ENCODE results near the gene RANBP17. TPM values are rescaled to one million over a fixed set of nuclear protein-coding genes. Genes with fewer than 3 reads are reported as not detected.
"Not testable (repeated sequence)": the region's sequence is repeated elsewhere in the genome, so short reads cannot be mapped to it uniquely, and the experiment has no call there.

The RANBP17 gene
- 29.3 TPM for total RNA-seq

GRCh38 chr5:170861917-170862766, at the start of gene RANBP17:
RANBP17 (plus strand) TSS chr5:170862018.
- peak; percentile 49 for DNase-seq (ENCODE audit: low spot score)

- DNase-seq (ENCODE audit: low spot score): no peak
Measured at GRCh38 chr5:170813231-170813630, 48.6 kb upstream of the RANBP17 start.

- DNase-seq (ENCODE audit: low spot score): no peak
Measured at GRCh38 chr5:170817195-170817594, 44.6 kb upstream of the RANBP17 start.

- no peak for DNase-seq (ENCODE audit: low spot score)
Measured at GRCh38 chr5:170818232-170818631, 43.6 kb upstream of the RANBP17 start.

GRCh38 chr5:170819824-170820223, 42.0 kb upstream of the RANBP17 start:
- no peak for DNase-seq (ENCODE audit: low spot score)

- no peak for DNase-seq (ENCODE audit: low spot score)
Measured at GRCh38 chr5:170821257-170821800, 40.5 kb upstream of the RANBP17 start.

GRCh38 chr5:170826117-170826516, 35.7 kb upstream of the RANBP17 start:
- no peak for DNase-seq (ENCODE audit: low spot score)

GRCh38 chr5:170832241-170832640, 29.6 kb upstream of the RANBP17 start:
- DNase-seq (ENCODE audit: low spot score): no peak

- not testable (repeated sequence) for DNase-seq (ENCODE audit: low spot score)
Measured at GRCh38 chr5:170833981-170834380, 27.8 kb upstream of the RANBP17 start.

- DNase-seq (ENCODE audit: low spot score): no peak
Measured at GRCh38 chr5:170836226-170836625, 25.6 kb upstream of the RANBP17 start.

GRCh38 chr5:170843870-170844269, 17.9 kb upstream of the RANBP17 start:
- DNase-seq (ENCODE audit: low spot score): no peak

GRCh38 chr5:170844651-170845050, 17.2 kb upstream of the RANBP17 start:
- no peak for DNase-seq (ENCODE audit: low spot score)

- DNase-seq (ENCODE audit: low spot score): no peak
Measured at GRCh38 chr5:170846416-170846815, 15.4 kb upstream of the RANBP17 start.

GRCh38 chr5:170846846-170847245, 15.0 kb upstream of the RANBP17 start:
- DNase-seq (ENCODE audit: low spot score): no peak

GRCh38 chr5:170848033-170848432, 13.8 kb upstream of the RANBP17 start:
- DNase-seq (ENCODE audit: low spot score): no peak

GRCh38 chr5:170849374-170849773, 12.4 kb upstream of the RANBP17 start:
- DNase-seq (ENCODE audit: low spot score): no peak

- no peak for DNase-seq (ENCODE audit: low spot score)
Measured at GRCh38 chr5:170854566-170854965, 7.3 kb upstream of the RANBP17 start.

GRCh38 chr5:170857066-170857465, 4.8 kb upstream of the RANBP17 start:
- DNase-seq (ENCODE audit: low spot score): no peak

- no peak for DNase-seq (ENCODE audit: low spot score)
Measured at GRCh38 chr5:170860415-170860814, 1.4 kb upstream of the RANBP17 start.

- DNase-seq (ENCODE audit: low spot score): no peak
Measured at GRCh38 chr5:170860818-170861666, 776 bp upstream of the RANBP17 start.

- DNase-seq (ENCODE audit: low spot score): no peak
Measured at GRCh38 chr5:170861667-170861916, 226 bp upstream of the RANBP17 start.

GRCh38 chr5:170863646-170864045, 1.8 kb downstream of the RANBP17 start:
- no peak for DNase-seq (ENCODE audit: low spot score)

- DNase-seq (ENCODE audit: low spot score): no peak
Measured at GRCh38 chr5:170865622-170866021, 3.8 kb downstream of the RANBP17 start.
